ENCODE measurements around the gene KLHL42.

- TF ChIP-seq CTCF (conservative IDR thresholded peaks at IDR 0.05; ENCODE audit: low read length) (no peak), EZH2phosphoT487 (IDR thresholded peaks at IDR 0.05; ENCODE audit: borderline replicate concordance) (no peak)
These were observed 777 bp downstream of the KLHL42 start for GRCh38 chr12:27780612-27781408.

All from Loucy (cell line).